ENCODE data around the gene GSTM2.

The GSTM2 gene

GRCh38 chr1:109718495-109718894, 50.6 kb downstream of the GSTM2 start:
- DNase-seq = no peak

- no peak for DNase-seq
Observed at GRCh38 chr1:109719337-109719837, 51.5 kb downstream of the GSTM2 start.

- no peak for DNase-seq
Observed at GRCh38 chr1:109721042-109721441, 53.2 kb downstream of the GSTM2 start.

GRCh38 chr1:109721971-109722370, 54.1 kb downstream of the GSTM2 start:
- no peak for DNase-seq

- DNase-seq = no peak
Observed at GRCh38 chr1:109722908-109723691, 55.2 kb downstream of the GSTM2 start.
